NCI-H1417 treated with DMSO at 0.1 percent for 48 hours (cell line): ENCODE data around the gene ALPK3.
"Not testable (repeated sequence)": the region's sequence is repeated elsewhere in the genome, so short reads cannot be mapped to it uniquely, and the experiment has no call there.

ENCODE experiments used
- DNase-seq: peaks from one replicate; lab custom pipeline; 2025; lab: John Stamatoyannopoulos, UW

The ALPK3 gene

DNA sequence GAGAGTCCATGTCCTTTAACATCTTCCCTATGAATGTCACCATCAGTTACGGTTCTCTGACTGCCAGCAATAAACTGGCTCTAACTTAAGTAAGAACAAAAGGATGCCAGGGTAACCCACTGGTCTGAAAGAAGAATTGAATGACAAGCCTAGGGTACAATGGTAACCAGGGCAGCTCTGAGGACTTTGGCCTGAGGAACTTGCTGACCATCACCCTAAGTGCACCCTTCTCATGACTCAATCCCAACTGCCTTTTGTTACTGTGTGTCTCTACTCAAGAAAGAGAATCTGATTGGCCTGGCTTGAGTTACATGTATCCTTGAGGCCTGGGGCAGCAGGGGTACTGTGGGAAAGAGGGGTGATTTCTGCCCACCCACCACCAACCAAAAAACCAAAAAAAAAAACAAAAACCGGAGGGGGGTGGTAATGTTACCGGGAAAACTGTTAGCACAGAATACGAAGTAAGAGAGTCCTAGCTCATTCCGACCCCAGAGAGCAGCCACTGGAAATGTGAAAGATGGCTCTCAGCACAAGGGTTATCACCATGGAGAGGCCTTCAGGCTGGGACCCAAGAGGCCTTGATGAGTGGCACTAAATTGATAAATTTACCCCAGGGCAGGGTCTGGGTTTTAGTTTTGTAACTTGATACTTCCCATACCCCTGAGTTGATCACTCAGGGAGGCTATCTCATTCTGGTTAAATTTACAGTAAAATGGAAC, 58.0 kb downstream of the ALPK3 start:
- DNase-seq = no peak

GRCh38 chr15:84876269-84876668, 59.1 kb downstream of the ALPK3 start:
- no peak for DNase-seq

DNA sequence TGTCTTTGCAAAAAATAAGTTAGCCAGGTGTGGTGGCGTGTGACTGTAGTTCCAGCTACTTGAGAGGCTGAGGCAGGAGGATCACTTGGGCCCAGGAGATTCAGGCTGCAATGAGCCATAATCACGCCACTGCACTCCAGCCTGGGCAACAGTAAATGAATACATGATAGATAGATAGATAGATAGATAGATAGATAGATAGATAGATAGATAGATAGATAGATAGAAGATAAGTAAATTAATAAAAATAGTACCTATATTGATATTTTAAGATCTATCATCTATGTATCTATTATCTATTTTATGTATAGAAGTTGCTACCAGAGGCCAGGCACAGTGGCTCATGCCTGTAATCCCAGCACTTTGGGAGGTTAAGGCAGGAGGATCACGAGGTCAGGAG, 60.5 kb downstream of the ALPK3 start:
- DNase-seq = not testable (repeated sequence)

GRCh38 chr15:84878504-84878903, 61.3 kb downstream of the ALPK3 start:
- DNase-seq = no peak

- DNase-seq = no peak
Measured at GRCh38 chr15:84879088-84879780, 62.1 kb downstream of the ALPK3 start.

DNA sequence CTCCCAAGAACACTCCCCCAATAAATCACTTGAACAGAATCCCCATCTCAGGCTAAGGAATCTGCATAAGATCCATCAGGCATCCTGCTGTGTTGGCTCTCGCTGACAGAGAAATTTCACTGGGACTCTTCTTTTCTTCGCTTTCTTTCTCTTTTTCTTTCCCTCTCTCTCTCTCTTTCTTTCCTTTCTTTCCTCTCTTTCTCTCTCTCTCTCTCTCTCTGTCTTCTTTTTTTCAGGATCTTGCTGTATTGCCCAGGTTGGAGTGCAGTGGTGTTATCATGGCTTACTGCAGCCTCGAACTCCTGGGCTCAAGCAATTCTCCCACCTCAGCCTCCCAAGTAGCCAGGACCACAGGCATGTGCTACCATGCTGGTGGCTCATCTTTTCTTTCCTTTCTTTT, 62.9 kb downstream of the ALPK3 start:
- DNase-seq = no peak

- DNase-seq = no peak
Measured at GRCh38 chr15:84880822-84881519, 63.8 kb downstream of the ALPK3 start.

GRCh38 chr15:84881520-84881830, 64.3 kb downstream of the ALPK3 start:
- DNase-seq = no peak

DNA sequence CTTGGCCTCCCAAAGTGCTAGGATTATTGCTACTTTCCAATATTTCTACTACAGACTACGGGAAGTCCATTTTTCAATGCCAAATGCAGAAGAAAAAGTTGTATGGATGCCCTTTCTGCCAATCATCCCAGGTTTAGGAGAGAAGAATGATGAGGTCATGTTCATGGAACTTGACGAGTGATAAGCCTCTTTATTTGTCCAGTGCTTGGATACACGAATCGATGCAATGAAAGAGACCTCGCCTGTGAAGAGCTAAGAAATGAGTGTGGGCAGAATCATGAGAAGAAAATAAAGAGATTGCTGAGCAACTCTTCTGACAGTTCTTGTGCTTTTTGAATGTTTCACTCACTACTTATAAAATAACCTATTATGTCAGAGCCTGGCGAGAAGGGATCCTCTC, 66.3 kb downstream of the ALPK3 start:
- DNase-seq = no peak

- no peak for DNase-seq
Measured at GRCh38 chr15:84883916-84884781, 67.0 kb downstream of the ALPK3 start, which contains the start of gene SLC28A1. SLC28A1 (plus strand) TSS chr15:84884662; CDS start chr15:84887761, 3,099 bp downstream.

DNA sequence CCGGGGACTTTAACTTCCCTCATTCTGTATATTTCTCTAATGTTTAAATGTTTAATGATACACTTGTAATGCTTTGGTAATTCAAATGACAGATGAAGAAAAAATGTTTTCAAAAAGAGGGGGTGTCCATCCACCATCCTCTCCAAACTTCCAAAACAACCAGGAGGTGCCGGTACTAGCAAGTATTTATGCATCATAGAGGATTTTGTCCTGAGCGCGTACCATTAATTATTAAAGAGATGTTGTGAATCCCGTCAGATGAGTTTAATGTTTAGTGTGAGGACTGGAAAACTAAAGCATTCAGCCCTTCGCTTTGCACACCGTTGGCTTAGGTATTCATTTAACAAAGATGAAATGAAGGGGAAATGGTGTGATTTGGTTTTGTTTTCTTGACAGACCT, 68.6 kb downstream of the ALPK3 start:
- DNase-seq = no peak

DNA sequence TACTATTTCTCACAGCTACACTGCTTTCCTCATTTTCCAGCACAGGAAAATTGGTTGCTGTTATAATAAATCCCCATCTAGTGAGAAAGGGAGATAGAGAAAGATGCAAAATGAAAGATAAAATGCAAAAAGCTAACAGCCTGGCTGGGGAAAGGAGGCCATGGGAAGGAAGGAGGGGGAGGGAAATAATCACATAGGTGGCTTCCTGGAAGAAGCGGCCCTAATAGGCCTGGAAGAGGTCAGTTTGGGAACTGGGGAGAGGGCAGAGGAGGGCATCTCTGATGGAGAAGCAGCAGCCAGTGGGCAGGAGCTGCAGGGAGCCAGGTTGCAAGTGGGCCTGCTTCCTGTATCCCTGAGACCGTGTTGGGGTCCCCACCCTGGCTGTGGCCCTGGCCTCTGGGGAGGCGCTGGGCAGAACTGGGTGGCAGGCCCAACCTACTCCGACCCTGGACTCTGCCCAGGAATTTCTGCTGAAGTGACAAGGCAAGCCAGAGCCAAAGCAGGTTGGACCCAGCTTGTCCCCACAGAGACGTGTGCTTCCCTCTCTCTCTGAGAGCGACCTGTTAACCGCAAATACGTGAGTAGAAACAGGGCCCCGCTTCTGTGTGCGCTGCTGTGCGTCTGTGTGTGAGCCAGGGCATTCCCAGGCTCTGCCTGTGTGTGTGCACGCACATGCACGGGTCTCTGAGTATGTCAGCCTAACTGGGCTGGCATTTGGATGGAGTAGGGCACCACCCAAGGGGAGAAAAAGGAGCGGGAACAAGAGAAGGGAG, 69.2 kb downstream of the ALPK3 start:
- DNase-seq = no peak

- DNase-seq = no peak
Measured at GRCh38 chr15:84886984-84887299, 69.8 kb downstream of the ALPK3 start.

DNA sequence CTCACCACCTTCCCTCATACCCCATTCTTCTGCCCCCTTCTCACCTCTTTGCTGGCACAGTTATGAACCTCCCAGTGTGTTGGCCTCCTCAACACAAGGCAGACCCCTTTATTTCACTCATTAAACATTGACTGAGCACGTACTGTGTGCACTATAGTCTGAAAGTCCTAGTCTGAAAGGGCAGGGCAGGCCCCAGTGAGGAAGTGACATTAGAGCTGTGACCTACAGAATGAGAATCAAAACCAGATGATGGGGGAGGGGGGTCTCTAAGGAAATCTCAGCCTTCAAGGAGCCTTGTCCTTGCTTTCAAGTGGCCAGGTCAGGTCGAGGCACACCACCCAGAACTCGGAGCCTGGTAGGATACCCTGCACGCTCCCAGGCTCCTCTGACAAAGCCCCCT, 70.8 kb downstream of the ALPK3 start:
- DNase-seq = no peak

DNA sequence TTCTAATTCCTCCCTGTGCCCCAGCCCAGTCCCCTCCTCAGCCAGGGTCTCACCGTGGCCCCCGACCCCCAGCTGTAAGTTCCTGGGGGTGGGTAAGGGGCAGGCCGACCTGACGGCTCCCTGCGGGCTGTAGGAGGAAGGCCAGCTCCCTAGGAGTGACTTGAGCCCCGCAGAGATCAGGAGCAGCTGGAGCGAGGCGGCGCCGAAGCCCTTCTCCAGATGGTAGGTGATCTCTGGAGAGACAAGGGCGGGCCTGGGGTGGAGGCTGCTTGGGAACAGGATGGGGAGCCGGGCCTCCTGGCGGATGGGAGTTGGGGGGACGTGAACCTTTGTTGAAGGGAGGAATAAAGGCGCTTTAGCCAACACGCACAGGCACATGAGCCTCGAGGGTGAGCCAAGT, 71.5 kb downstream of the ALPK3 start:
- no peak for DNase-seq

DNA sequence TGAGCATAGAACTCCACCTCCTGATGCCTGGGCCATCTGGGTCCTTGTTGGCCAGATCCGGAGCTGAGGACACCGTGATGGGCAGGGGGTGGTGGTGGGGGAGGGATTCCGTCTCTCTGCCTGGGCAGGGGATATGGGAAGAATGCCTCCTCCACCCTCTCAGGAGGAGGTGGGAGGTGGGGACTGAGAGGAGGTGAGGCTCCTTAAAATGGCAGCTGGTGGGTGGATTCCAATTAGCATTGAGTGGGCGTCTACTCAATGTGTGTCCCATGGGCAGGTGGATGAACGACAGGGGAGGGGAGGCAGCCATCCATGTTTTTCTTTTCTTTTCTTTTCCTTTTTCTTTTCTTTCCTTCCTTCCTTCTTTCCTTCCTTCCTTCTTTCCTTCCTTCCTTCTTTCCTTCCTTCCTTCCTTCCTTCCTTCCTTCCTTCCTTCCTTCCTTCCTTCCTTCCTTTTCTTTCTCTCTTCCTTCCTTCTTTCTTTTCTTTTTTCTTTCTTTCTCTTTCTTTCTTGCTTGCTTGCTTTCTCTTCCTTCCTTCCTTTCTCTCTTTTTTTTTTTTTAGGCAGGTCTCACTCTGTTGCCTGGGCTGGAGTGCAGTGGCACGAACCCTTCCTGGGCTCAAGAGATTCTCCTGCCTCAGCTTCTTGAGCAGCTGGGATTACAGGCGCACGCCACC, 72.3 kb downstream of the ALPK3 start:
- DNase-seq = no peak

DNA sequence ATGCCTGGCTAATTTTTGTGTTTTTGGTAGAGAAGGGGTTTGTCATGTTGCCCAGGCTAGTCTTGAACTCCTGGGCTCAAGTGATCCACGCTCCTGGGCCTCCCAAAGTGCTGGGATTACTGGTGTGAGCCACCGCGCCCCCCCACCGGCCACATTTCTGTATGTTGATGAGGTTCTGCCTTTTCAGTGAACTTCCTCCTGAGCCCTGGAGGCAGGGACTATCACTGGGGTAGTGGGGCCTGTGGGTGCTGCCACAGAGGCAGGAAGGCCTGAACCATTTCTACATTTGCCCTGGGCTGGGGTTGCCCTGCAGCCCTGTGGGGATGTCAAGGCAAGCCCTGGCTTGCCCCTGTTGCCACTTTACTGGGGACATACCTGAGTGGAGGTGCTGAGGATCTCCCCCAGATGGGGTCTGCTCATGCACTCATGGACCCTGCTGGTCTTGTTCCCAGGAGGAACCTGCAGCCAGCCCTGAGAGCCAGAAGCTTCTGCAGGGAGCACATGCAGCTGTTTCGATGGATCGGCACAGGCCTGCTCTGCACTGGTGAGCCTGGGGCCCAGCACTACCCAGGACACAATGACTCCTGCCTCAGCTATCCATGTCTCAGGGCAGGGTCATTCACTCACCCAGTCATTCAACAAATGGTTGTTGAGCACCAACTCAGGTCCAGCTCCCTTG, 73.0 kb downstream of the ALPK3 start:
- no peak for DNase-seq

GRCh38 chr15:84890670-84891162, 73.6 kb downstream of the ALPK3 start:
- no peak for DNase-seq

- no peak for DNase-seq
Measured at GRCh38 chr15:84891339-84891738, 74.2 kb downstream of the ALPK3 start.

- no peak for DNase-seq
Measured at GRCh38 chr15:84892786-84893307, 75.7 kb downstream of the ALPK3 start.
